Measurements from ENCODE around the gene ZNF20.

The ZNF20 gene

GRCh38 chr19:12139885-12140544 is at the start of gene ZNF20:
ZNF20 (minus strand) TSS chr19:12140350; CDS start chr19:12140182, 168 bp downstream.
- DNase-seq: peak; percentile 91 to 96 (median 93)

- no peak for DNase-seq
Measured at GRCh38 chr19:12187625-12188024, 47.5 kb upstream of the ZNF20 start.

DNA sequence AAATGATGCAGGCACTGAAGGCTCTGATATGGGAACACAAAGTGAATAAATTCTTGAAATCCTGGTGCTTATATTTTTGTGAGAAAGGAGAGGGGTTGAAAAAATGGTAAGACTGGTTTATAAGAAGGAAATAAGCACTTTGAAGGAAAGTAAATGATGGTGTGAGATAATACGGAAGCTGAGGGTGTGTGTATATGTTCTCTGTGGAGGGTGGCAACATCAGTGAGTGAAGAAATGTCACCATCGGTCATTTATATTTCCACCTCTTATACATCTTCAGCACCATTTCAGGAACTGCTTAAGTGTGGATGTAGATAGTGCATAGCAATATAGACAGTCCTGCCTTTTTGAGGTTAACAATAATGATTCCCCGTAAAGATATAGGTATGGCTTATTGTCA is 40.2 kb upstream of the ZNF20 start:
- DNase-seq: no peak

- DNase-seq: no peak
Measured at GRCh38 chr19:12166626-12167025, 26.5 kb upstream of the ZNF20 start.

- DNase-seq: no peak
Measured at GRCh38 chr19:12163826-12164225, 23.7 kb upstream of the ZNF20 start.

- DNase-seq: peak; percentile 90 to 98 (median 97)
Measured at GRCh38 chr19:12162882-12163806, 23.0 kb upstream of the ZNF20 start, which contains the start of gene ZNF136. ZNF136 (plus strand) TSS chr19:12163096; CDS start chr19:12163204, 108 bp downstream.

- DNase-seq: no peak
Measured at GRCh38 chr19:12162513-12162881, 22.3 kb upstream of the ZNF20 start.

GRCh38 chr19:12159773-12160414 is 19.7 kb upstream of the ZNF20 start:
- no peak for DNase-seq

- peak; percentile 80 to 97 (median 94) for DNase-seq
Measured at GRCh38 chr19:12156223-12157058, 16.3 kb upstream of the ZNF20 start, which contains the start of gene ZNF625. ZNF625 (minus strand) TSS chr19:12156734; CDS start chr19:12156558, 176 bp downstream.

DNA sequence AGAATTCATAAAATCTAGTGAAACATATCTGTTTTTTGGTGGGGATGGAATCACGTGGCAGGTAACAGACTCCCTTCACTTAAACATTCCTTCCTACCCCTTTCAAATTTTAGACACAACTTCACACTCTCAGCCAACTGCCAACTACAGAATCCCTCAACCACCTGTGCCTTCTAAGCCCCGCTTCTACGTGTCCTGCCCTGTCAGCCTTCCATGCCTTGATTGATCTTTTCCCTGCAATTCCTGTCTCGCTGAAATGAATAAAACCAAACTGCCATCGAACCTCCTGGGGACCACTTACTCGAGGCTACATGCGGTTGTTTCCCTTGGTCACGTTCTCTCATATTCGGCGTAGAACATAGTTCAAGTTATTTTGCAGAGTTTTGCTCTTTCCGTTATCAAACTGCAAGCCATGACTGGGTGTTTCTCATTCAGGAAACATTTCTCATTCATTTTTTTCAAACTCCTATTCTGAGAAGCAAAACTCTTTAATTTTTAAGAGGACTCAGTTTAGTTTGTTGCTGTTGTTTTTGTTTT is 15.2 kb upstream of the ZNF20 start:
- no peak for DNase-seq

- no peak for DNase-seq
Measured at GRCh38 chr19:12145348-12145747, 5.2 kb upstream of the ZNF20 start.

- no peak for DNase-seq
Measured at GRCh38 chr19:12141405-12141736, 1.2 kb upstream of the ZNF20 start.

DNA sequence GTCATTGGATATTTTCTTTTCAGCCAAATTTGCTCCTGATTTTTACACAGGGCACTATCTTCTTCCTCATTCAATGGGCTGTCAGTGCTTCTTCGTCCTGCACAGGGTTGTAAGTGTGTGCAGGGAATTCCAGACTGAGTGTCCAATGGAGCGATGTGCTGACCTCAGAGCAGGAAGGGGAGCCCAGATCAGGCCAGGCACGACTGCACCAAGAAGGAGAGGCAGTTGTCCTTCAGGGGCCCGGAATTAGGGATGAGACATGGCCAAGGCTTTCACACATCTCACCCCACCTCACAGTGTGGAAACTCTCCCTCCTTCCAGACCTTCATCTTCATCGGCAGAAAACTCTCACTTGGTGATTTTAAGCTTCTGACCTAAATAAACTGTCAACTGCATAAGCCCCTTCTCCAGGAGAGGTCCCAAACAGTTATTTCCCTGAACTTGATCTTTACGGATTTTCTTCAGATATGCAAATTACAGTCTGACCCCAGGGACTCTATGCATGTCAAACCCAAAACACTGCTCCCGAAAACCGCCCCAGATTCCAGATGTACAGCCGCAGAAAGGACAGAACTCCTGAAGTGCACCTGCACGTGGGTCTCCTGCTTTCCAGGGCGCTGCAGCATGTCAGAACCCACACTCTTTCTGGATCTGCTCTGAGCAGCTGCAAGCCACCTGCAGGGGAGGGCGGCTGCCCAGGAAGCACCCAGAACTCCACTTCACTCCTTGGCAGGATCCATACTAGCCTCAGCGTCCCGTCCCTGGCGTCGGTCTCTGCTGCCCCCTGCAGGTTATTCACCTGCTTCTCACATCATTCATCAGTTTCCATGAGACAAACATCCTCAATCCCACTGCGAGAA is 625 bp upstream of the ZNF20 start:
- peak; percentile 72 to 92 (median 79) for DNase-seq

DNA sequence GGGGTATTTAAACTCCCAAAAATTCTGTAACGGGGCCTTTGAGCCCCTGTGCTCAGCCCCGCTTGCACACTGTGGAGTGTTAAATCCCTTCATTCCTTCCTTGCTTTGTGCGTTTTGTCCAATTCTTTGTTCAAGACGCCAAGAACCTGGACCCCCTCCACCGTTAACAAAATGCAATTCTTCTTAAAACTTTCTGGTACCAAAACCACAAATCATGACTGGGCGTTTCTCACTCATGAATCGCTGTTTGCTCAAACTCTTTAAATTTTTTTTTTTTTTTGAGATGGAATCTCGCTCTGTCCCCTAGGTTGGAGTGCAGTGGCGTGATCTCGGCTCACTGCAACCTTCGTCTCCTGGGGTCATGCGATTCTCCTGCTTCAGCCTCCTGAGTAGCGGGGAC is 881 bp downstream of the ZNF20 start:
- DNase-seq: no peak

DNA sequence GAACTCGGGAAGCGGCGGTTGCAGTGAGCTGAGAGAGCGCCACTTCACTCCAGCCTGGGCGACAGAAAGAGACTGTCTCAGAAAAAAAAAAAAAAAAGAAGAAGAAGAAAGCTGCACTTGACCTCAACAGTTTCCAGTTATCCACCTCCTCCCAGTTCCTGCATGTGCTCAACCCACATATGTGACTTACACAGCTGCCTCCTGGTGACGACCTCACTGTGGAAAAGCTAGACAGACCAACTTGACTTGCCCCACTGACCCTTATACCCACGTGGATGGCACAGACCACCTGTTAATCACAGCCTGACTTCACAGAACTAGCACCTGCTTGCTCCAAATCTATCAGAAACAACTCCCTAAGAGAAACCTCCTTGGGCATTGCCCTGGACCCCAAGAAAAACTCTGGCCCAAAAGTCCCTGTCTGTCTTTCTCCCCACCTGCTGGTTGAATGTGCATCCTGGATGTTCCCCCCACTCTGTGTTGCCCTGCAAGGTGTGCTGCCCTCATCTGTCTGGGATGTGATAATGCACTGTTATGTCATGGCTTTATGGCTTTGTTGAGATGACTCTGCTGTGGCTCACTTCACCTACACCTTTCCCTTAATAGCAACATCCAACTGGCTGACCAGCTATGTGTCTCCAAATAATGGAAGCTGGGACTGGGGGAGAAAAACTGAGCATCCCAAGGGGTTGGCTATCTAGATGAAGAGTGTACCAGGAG is 2.8 kb downstream of the ZNF20 start:
- DNase-seq: peak in 1 of 3 experiments; percentile 21

DNA sequence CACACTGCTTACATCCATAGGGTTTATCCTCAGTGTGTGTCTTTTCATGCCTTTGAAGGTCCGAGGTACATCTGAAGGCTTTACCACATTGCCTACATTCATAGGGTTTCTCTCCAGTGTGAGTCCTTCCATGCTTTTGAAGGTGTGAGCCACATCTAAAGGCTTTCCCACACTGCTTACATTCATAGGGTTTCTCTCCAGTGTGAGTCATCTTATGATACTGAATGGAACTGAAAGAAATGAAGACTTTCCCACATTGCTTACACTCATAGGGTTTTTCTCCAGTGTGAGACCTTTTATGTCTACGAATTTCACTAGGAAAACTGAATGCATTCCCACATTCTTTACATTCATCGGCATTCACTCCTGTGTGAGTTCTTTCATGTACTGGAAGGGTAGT is 7.1 kb downstream of the ZNF20 start:
- no peak for DNase-seq

- peak in 2 of 3 experiments; percentile 2 to 39 for DNase-seq
Measured at GRCh38 chr19:12126707-12127106, 13.4 kb downstream of the ZNF20 start.

- DNase-seq: no peak
Measured at GRCh38 chr19:12117201-12117970, 22.8 kb downstream of the ZNF20 start.

GRCh38 chr19:12113121-12113520 is 27.0 kb downstream of the ZNF20 start:
- no peak for DNase-seq

- DNase-seq: no peak
Measured at GRCh38 chr19:12112701-12113100, 27.4 kb downstream of the ZNF20 start.

All from NCI-H1417 (cell line).